ENCODE results near the gene SLC45A1. TPM values are rescaled to one million over a fixed set of nuclear protein-coding genes. Genes with fewer than 3 reads are reported as not detected.

Gene SLC45A1
- total RNA-seq, 1 experiment from 2014 or later = 0.41 TPM

GRCh38 chr1:8373125-8373524 is 55.2 kb downstream of the SLC45A1 start:
- BruUV-seq (replicated peaks) = no TSS peak
- no peak for TF ChIP-seq CTCF (IDR thresholded peaks at IDR 0.05; ENCODE audit: insufficient read depth in 1 of 2, low read depth in 1 of 2, low read length in 1 of 2, severe bottlenecking in 1 of 2, unreplicated experiment in 1 of 2)
- Mint-ChIP-seq H3K36me3 (ENCODE audit: insufficient read depth, unreplicated experiment) (peaks cover 23% of the 10 kb centered on the region), H3K4me1 (ENCODE audit: low read depth, unreplicated experiment) (no peaks in the 10 kb centered on the region), H3K9me3 (ENCODE audit: unreplicated experiment) (no peaks in the 10 kb centered on the region), H3K4me3 (ENCODE audit: unreplicated experiment) (no peak overlapping the region), H3K27ac (ENCODE audit: unreplicated experiment) (no peak overlapping the region), H3K27me3 (ENCODE audit: insufficient read depth, unreplicated experiment) (no peaks in the 10 kb centered on the region)
- no peak for DNase-seq
- intact Hi-C loops (cut with micrococcal nuclease; ENCODE audit: unreplicated experiment) = no loop called here
- no peak overlapping the region for H3K4me3 ChIP-seq (ENCODE audit: low read depth, low read length)
- ChIA-PET POLR2A (no interaction called here), CTCF (no interaction called here)
- H3K4me1 ChIP-seq = no peaks in the 10 kb centered on the region
- no peaks in the 10 kb centered on the region for H3K27me3 ChIP-seq (replicated peaks; ENCODE audit: control insufficient read depth, insufficient read depth, low read length)
- 0 out of 2 replicates have a peak, but pooled peaks cover 2% of the 10 kb centered on the region for H3K36me3 ChIP-seq (ENCODE audit: control insufficient read depth, insufficient read depth, low read length)
- no peaks in the 10 kb centered on the region for H3K9me3 ChIP-seq

GRCh38 chr1:8373581-8374241 is 55.8 kb downstream of the SLC45A1 start:
- Mint-ChIP-seq H3K27me3 (ENCODE audit: insufficient read depth, unreplicated experiment) (no peaks in the 10 kb centered on the region), H3K36me3 (ENCODE audit: insufficient read depth, unreplicated experiment) (peaks cover 25% of the 10 kb centered on the region), H3K27ac (ENCODE audit: unreplicated experiment) (no peak overlapping the region), H3K9me3 (ENCODE audit: unreplicated experiment) (no peaks in the 10 kb centered on the region), H3K4me1 (ENCODE audit: low read depth, unreplicated experiment) (peaks cover 4% of the 10 kb centered on the region), H3K4me3 (ENCODE audit: unreplicated experiment) (no peak overlapping the region)
- intact Hi-C loops (cut with micrococcal nuclease; ENCODE audit: unreplicated experiment) = no loop called here
- Histone ChIP-seq H3K4me1 (0 out of 2 replicates have a peak, but pooled peaks cover 5% of the 10 kb centered on the region), H3K9me3 (no peaks in the 10 kb centered on the region), H3K27me3 (replicated peaks; ENCODE audit: control insufficient read depth, insufficient read depth, low read length) (no peaks in the 10 kb centered on the region), H3K36me3 (ENCODE audit: control insufficient read depth, insufficient read depth, low read length) (0 out of 2 replicates have a peak, but pooled peaks cover 2% of the 10 kb centered on the region), H3K4me3 (ENCODE audit: low read depth, low read length) (no peak overlapping the region)
- no peak for TF ChIP-seq CTCF (IDR thresholded peaks at IDR 0.05; ENCODE audit: insufficient read depth in 1 of 2, low read depth in 1 of 2, low read length in 1 of 2, severe bottlenecking in 1 of 2, unreplicated experiment in 1 of 2)
- BruUV-seq (replicated peaks) = no TSS peak
- CTCF ChIA-PET = no interaction called here
- POLR2A ChIA-PET = no interaction called here
- no peak for DNase-seq

GRCh38 chr1:8374356-8374755 is 56.4 kb downstream of the SLC45A1 start:
- H3K9me3 Mint-ChIP-seq (ENCODE audit: unreplicated experiment) = no peaks in the 10 kb centered on the region
- H3K4me3 ChIP-seq (ENCODE audit: low read depth, low read length) = no peak overlapping the region
- no peak overlapping the region for H3K27ac Mint-ChIP-seq (ENCODE audit: unreplicated experiment)
- no peak for DNase-seq
- H3K4me1 ChIP-seq = 0 out of 2 replicates have a peak, but pooled peaks cover 5% of the 10 kb centered on the region
- peaks cover 29% of the 10 kb centered on the region for H3K36me3 Mint-ChIP-seq (ENCODE audit: insufficient read depth, unreplicated experiment)
- H3K4me3 Mint-ChIP-seq (ENCODE audit: unreplicated experiment) = no peak overlapping the region
- H3K4me1 Mint-ChIP-seq (ENCODE audit: low read depth, unreplicated experiment) = peaks cover 9% of the 10 kb centered on the region
- intact Hi-C loops (cut with micrococcal nuclease; ENCODE audit: unreplicated experiment) = no loop called here
- BruUV-seq (replicated peaks) = no TSS peak
- no peaks in the 10 kb centered on the region for H3K27me3 Mint-ChIP-seq (ENCODE audit: insufficient read depth, unreplicated experiment)
- ChIA-PET POLR2A (no interaction called here), CTCF (no interaction called here)
- no peak for TF ChIP-seq CTCF (IDR thresholded peaks at IDR 0.05; ENCODE audit: insufficient read depth in 1 of 2, low read depth in 1 of 2, low read length in 1 of 2, severe bottlenecking in 1 of 2, unreplicated experiment in 1 of 2)
- H3K9me3 ChIP-seq = no peaks in the 10 kb centered on the region
- H3K36me3 ChIP-seq (ENCODE audit: control insufficient read depth, insufficient read depth, low read length) = 0 out of 2 replicates have a peak, but pooled peaks cover 2% of the 10 kb centered on the region
- H3K27me3 ChIP-seq (replicated peaks; ENCODE audit: control insufficient read depth, insufficient read depth, low read length) = no peaks in the 10 kb centered on the region

Measured in Caco-2 (cell line).